GM21737 (cell line): ENCODE data around the gene ERP29.
"Not testable (repeated sequence)": the region's sequence is repeated elsewhere in the genome, so short reads cannot be mapped to it uniquely, and the experiment has no call there.

Source experiments
- ATAC-seq: cut with Tn5 transposase; IDR thresholded peaks from one replicate; pipeline ENCODE4 v1.9.1; 2021; ENCODE audit warnings: mild to moderate bottlenecking, moderate library complexity; ENCODE audit not compliant: unreplicated experiment

The ERP29 gene

DNA sequence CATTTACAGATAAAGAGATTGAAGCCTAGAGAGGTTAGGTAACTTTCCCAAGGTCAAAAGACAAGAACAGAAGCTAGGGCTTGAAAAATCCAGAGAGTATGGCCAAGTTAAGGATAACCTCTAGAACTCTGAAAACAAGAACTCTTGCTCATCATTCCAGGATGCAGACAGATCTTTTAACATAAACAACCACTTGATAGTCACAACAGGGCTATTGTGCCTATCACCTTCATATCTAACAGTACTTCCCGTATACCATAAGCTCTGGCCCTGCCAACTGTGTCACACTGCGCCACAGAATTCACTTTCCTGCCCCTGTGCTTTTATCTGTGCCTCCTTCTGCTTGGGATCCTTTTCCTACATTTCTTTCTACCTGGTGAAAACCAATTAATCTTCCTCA lies 18.2 kb downstream of the ERP29 start:
- ATAC-seq: no peak

DNA sequence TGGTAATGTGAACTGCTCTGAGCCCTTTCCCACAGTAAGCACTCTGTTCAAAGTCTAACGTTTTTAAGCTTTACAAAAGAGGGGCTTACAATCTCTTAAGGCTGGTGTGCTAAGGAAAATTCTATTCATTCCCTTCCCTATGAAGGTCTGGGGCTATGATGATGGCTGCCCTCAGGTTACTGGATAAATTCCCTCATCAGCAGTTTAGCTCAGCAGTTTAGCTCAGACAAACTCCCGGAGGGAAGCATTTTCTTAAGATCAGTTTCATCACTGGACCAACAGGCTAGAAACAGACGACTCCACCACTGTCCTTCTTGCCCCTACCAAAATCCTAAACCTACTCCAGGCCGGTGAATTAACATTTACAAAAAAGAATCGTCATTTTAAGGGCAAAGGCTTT lies 19.1 kb downstream of the ERP29 start:
- ATAC-seq: no peak

DNA sequence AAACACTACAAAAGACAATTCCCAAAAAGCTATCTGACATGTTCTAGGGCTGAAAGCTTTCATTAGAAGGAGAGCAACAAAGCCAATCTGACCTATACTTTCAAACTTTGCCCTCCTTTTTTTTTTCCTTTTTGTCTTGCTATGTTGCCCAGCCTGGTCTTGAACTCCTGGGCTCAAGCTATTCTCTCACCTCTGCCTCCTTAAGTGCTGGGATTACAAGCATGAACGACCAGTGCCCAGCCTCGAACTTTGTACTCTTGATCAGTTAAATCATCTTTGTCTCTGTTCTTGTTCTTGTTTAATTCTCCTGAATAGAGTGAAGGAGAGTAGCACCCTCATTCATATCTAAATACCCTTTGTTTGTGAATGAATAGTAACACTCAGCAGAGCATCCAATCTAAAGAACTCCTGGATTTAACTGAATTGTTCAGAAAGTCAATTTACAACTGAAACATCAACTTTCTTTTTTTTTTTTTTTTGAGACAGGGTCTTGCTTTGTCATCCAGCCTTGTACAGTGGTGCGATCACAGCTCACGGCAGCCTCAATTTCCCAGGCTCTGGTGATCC lies 22.1 kb downstream of the ERP29 start:
- no peak for ATAC-seq

GRCh38 chr12:112036614-112037013 lies 23.4 kb downstream of the ERP29 start:
- not testable (repeated sequence) for ATAC-seq

DNA sequence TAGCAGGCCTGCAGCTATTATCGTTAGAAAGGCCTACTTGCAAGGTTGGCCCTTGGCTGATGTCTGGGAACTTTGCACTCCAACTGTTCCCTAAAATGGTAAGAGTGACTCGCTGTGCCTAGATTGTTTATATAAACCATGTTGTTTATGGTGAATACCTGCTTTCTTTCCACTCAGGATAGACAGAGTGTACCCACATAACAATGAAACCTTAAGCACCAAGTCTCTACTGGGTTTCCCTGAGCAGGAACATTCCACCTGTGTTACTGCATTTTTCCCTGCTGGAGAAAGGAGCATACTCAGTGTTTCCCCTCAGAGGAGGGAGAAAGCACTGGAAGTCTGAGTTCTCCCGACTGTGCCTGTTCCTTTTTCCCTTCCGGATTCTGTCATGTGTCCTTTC lies 32.8 kb downstream of the ERP29 start:
- ATAC-seq: no peak

DNA sequence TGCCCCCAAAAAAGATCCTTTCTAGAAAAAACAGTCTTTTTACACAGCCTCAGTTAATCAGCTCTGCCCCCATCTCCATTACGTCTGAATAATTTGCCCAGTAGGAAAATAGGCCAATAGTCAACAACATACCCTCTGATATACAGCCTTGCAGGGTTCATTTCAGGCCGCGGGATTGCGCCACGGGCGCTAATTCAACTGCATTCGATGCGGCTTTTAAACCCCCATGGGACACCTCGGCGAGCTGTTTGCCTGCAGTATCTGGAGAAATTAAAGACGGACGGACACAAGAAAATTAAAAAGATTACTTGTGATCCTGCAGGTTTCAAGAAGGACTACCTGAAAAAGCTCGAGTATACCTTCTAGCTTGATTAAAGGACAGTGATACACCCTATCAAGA lies 36.1 kb downstream of the ERP29 start:
- no peak for ATAC-seq

DNA sequence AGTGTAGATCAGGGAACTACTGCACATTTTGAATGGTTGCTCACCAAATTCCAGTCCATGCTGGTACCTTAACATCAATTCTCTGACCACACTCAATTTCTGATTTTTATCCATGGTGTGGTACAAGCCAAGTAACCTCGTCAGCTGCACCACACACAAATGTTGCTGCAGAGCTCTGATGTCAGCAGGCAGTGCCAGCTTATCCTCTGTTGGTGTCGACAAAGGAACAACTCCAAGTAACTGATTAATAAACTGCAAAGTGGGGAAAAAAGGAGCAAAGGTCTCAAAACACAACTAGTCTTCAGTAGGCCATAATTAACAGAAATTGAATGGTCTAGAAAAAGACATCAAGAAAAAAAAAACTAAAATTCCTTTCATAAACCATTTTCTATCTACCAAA lies 47.9 kb downstream of the ERP29 start:
- ATAC-seq: no peak

- no peak for ATAC-seq
These were observed 50.0 kb downstream of the ERP29 start for GRCh38 chr12:112063273-112063672.

DNA sequence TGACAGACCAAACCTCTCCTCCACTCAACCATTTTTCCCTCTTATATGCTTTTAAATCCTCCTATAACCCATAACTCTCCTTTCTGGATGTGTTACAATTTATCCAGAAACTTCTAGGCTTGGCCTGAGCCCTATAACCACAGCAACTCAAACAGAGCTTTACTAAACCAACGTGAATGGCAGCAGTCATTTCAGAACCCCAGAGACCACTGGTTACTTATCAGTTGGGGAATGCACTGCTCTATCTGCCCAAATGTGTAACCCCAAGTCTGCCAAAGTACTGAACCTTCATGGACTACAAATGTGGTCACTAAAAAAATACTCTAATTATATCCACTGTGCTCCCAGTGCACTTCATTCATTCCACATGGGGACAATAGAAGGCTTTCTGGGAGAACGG lies 53.3 kb downstream of the ERP29 start:
- ATAC-seq: no peak
